Stomach (tissue), 9 donors: ENCODE measurements around the gene LIMD2. TPM values are rescaled to one million over a fixed set of nuclear protein-coding genes. Genes with fewer than 3 reads are reported as not detected.

ENCODE experiments used
- DNase-seq, 2 donors: peaks; one replicate each; pipeline versions ENCODE4 v3.0.0 to v3.0.0-alpha.2; 2013 to 2019
- H3K27ac ChIP-seq, 5 donors: fragments of 200-600 bp in 4 of 5; sonication (generic) in 4 of 5; one replicate each; pipeline ENCODE4 v1.5.1; 2013 to 2019; ENCODE audit warnings: mild to moderate bottlenecking in 1 of 5, moderate library complexity in 1 of 5
- H3K27me3 ChIP-seq, 3 donors: fragments of 200-600 bp; sonication (generic); one replicate each; pipeline ENCODE4 v1.5.1; 2017 to 2019; ENCODE audit warnings: mixed run types in 1 of 3
- H3K36me3 ChIP-seq, 4 donors: fragments of 200-600 bp; sonication (generic); 1 replicate in 3 of 4; 2 replicates in 1 of 4; pipeline ENCODE4 v1.5.1; 2016 to 2019
- H3K4me1 ChIP-seq, 4 donors: fragments of 200-600 bp; sonication (generic); one replicate each; pipeline ENCODE4 v1.5.1; 2016 to 2019
- H3K4me3 ChIP-seq, 4 donors: fragments of 200-600 bp; sonication (generic) in 3 of 4; one replicate each; pipeline ENCODE4 v1.5.1; 2016 to 2019; ENCODE audit warnings: mild to moderate bottlenecking in 1 of 4
- H3K9me3 ChIP-seq, 4 donors: fragments of 200-600 bp; sonication (generic); one replicate each; pipeline ENCODE4 v1.5.1; 2016 to 2019
- CTCF ChIP-seq, 7 experiments: fragments of 450-650 bp in 4 of 7; fragments of 200-600 bp in 3 of 7; sonication (generic) in 3 of 7; IDR thresholded peaks; one replicate each; pipeline ENCODE4 v1.5.1; 2016 to 2019; ENCODE audit warnings: antibody characterized with exemption in 7 of 7, control low read depth in 2 of 7, mild to moderate bottlenecking in 1 of 7
- EP300 ChIP-seq: sonication (generic); formaldehyde crosslinking; IDR thresholded peaks from one replicate; pipeline ENCODE4 v1.6.1; 2017; ENCODE audit warnings: antibody characterized with exemption
- POLR2A ChIP-seq, 4 donors: fragments of 450-650 bp; IDR thresholded peaks; one replicate each; pipeline ENCODE4 v1.6.1; 2016; ENCODE audit warnings: antibody characterized with exemption in 4 of 4, control low read depth in 2 of 4, mild to moderate bottlenecking in 1 of 4, moderate library complexity in 1 of 4
- POLR2AphosphoS5 ChIP-seq, 3 donors: sonication (generic); formaldehyde crosslinking; IDR thresholded peaks; one replicate each; pipeline ENCODE4 v1.6.1; 2016; ENCODE audit warnings: antibody characterized with exemption in 3 of 3
- WGBS, 5 donors: extraction: QIAGEN DNeasy Blood & Tissue Kit in 3 of 5; methylation state at CpG; one replicate each; pipeline versions ENCODE4 v1.1.5 to v1.1.7; 2013 to 2018; 5-methylcytosine and 5-hydroxymethylcytosine counted together
- intact Hi-C: fragments of 100-400 bp; cut with DNase I; formaldehyde crosslinking; loops from one replicate; pipeline ENCODE4 v1.15.1; 2023; ENCODE audit warnings: low total_unique reads
- polyA plus RNA-seq, 3 donors: library from polyadenylated mRNA; stranded (reverse); fragments of 200-250 nt; gene quantifications; one replicate each; pipeline ENCODE4 v1.2.3, GENCODE V29; 2013
- total RNA-seq, 5 donors: library from RNA; depleted of rRNA; stranded (reverse); fragments of >200 nt; gene quantifications; one replicate each; pipeline versions ENCODE4 v1.1.0 to v1.2.3, GENCODE V29; 2014 to 2016
- donor health status: healthy with polysubstance abuse.
- donor health status: Bipolar disorder and iron deficiency.
- donor health status: healthy.

Gene LIMD2
- total and polyA plus RNA-seq, 8 donors, result 4.9 to 27.2 (median 15.0) TPM

- Histone ChIP-seq H3K36me3 (peaks cover 60 to 86% (median 83%) of the 10 kb centered on the region in 4 donors), H3K9me3 (no peaks in the 10 kb centered on the region)
- no peak for DNase-seq
Observed at GRCh38 chr17:63692195-63692816, 7.6 kb downstream of the LIMD2 start.

GRCh38 chr17:63689479-63689878 is 10.4 kb downstream of the LIMD2 start:
- Histone ChIP-seq H3K36me3 (peaks cover 65 to 94% (median 92%) of the 10 kb centered on the region in 4 donors), H3K9me3 (no peaks in the 10 kb centered on the region), H3K27ac (no peak overlapping the region), H3K4me1 (peaks cover 3 to 24% (median 13%) of the 10 kb centered on the region in 4 donors), H3K4me3 (no peak overlapping the region), H3K27me3 (no peaks in the 10 kb centered on the region)
- intact Hi-C loops, result no loop called here
- WGBS, 5 donors, result 96 to 98% (median 97%) methylated on average over 14 of the region's 14 CpGs
- TF ChIP-seq CTCF (IDR thresholded peaks at IDR 0.05), result no peak
- TF ChIP-seq POLR2A (IDR thresholded peaks at IDR 0.05), result no peak
- no peak for TF ChIP-seq POLR2AphosphoS5 (IDR thresholded peaks at IDR 0.05)
- TF ChIP-seq EP300, result no peak
- DNase-seq, result no peak

More at GRCh38 chr17:63692195-63692816, 7.6 kb downstream of the LIMD2 start:
- intact Hi-C loops, result no loop called here
- no peak overlapping the region for H3K27ac ChIP-seq
- H3K4me1 ChIP-seq, result peaks cover 0 to 30% (median 13%) of the 10 kb centered on the region in 4 donors
- H3K27me3 ChIP-seq, result no peaks in the 10 kb centered on the region
- no peak overlapping the region for H3K4me3 ChIP-seq
- TF ChIP-seq EP300 (no peak), POLR2A (IDR thresholded peaks at IDR 0.05) (no peak), POLR2AphosphoS5 (IDR thresholded peaks at IDR 0.05) (no peak), CTCF (IDR thresholded peaks at IDR 0.05) (no peak)
- WGBS, 5 donors, result 92 to 95% (median 95%) methylated on average over 9 to 11 of the region's 11 CpGs

- H3K4me1 ChIP-seq, result peaks cover 3 to 24% (median 11%) of the 10 kb centered on the region in 4 donors
- intact Hi-C loops, result no loop called here
- no peak overlapping the region for H3K4me3 ChIP-seq
- H3K27me3 ChIP-seq, result no peaks in the 10 kb centered on the region
- peaks cover 58 to 94% (median 92%) of the 10 kb centered on the region in 4 donors for H3K36me3 ChIP-seq
- no peak for TF ChIP-seq CTCF (IDR thresholded peaks at IDR 0.05)
- H3K27ac ChIP-seq, result no peak overlapping the region
- DNase-seq, result no peak
- no peaks in the 10 kb centered on the region for H3K9me3 ChIP-seq
- WGBS, 5 donors, result 76 to 87% (median 82%) methylated on average over 12 of the region's 12 CpGs
Observed at GRCh38 chr17:63688396-63689020, 11.4 kb downstream of the LIMD2 start.

GRCh38 chr17:63686138-63686685 is 13.7 kb downstream of the LIMD2 start:
- H3K4me1 ChIP-seq, result peaks cover 3 to 36% (median 19%) of the 10 kb centered on the region in 4 donors
- intact Hi-C loops, result no loop called here
- 86 to 94% (median 90%) methylated on average over 3 of the region's 3 CpGs for WGBS, 5 donors
- H3K4me3 ChIP-seq, result no peak overlapping the region
- no peak overlapping the region for H3K27ac ChIP-seq
- TF ChIP-seq POLR2AphosphoS5 (IDR thresholded peaks at IDR 0.05) (no peak), EP300 (no peak), CTCF (IDR thresholded peaks at IDR 0.05) (no peak), POLR2A (IDR thresholded peaks at IDR 0.05) (no peak)
- H3K36me3 ChIP-seq, result peaks cover 53 to 94% (median 91%) of the 10 kb centered on the region in 4 donors
- H3K9me3 ChIP-seq, result no peaks in the 10 kb centered on the region
- no peaks in the 10 kb centered on the region for H3K27me3 ChIP-seq
- DNase-seq, result no peak
